ENCODE measurements around the gene AMELY. TPM values are rescaled to one million over a fixed set of nuclear protein-coding genes. Genes with fewer than 3 reads are reported as not detected.
"Not testable (repeated sequence)": the region's sequence is repeated elsewhere in the genome, so short reads cannot be mapped to it uniquely, and the experiment has no call there.

Gene AMELY
- total RNA-seq, 1 experiment from 2014 or later, result not detected

- in situ Hi-C loops (cut with HindIII; ENCODE audit: low pct_unique_long_range_greater_than_20kb, low sequenced_read_pairs), result no loop called here
- no peak for DNase-seq (ENCODE audit: low read depth, low spot score)
These were observed 62.2 kb downstream of the AMELY start for GRCh38 chrY:6849384-6849783.

DNA sequence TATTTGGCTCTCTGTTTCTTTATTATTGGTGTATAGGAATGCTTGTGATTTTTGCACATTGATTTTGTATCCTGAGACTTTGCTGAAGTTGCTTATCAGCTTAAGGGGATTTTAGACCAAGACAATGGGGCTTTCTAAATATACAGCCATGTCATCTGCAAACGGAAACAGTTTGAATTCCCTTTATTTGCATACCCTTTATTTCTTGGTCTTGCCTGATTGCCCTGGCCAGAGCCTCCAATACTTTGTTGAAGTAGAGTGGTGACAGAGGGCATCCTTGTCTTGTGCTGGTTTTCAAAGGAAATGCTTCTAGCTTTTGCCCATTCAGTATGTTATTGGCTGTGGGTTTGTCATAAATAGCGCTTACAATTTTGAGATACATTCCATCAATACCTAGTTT, 68.9 kb downstream of the AMELY start:
- DNase-seq (ENCODE audit: low read depth, low spot score); in situ Hi-C loops (cut with HindIII; ENCODE audit: low pct_unique_long_range_greater_than_20kb, low sequenced_read_pairs): not testable (repeated sequence)

Other genes with a start within 250 kb of the AMELY start
- gene TBL1Y, start 1.1 kb downstream of the AMELY start, total RNA-seq (2014; rRNA removed; shearing (Covaris generic)), result not detected in 2 replicates